Stimulated activated CD4-positive, alpha-beta T cell treated with anti-CD3 and anti-CD28 coated beads, Interleukin-15, amount 100 ng/mL, for 48 hours (primary cell): Measurements from ENCODE around the gene NAT10.
"Not testable (repeated sequence)": the region's sequence is repeated elsewhere in the genome, so short reads cannot be mapped to it uniquely, and the experiment has no call there.

Experiments used
- DNase-seq, 2 donors: peaks; one replicate each; pipeline ENCODE4 v3.0.0-alpha.2; 2020; ENCODE audit warnings: low read depth in 2 of 2

Gene NAT10

GRCh38 chr11:34167961-34168360 is 62.5 kb downstream of the NAT10 start:
- no peak for DNase-seq

GRCh38 chr11:34168642-34169420 is 63.4 kb downstream of the NAT10 start:
- no peak for DNase-seq

GRCh38 chr11:34169686-34170085 is 64.3 kb downstream of the NAT10 start:
- no peak for DNase-seq

DNA sequence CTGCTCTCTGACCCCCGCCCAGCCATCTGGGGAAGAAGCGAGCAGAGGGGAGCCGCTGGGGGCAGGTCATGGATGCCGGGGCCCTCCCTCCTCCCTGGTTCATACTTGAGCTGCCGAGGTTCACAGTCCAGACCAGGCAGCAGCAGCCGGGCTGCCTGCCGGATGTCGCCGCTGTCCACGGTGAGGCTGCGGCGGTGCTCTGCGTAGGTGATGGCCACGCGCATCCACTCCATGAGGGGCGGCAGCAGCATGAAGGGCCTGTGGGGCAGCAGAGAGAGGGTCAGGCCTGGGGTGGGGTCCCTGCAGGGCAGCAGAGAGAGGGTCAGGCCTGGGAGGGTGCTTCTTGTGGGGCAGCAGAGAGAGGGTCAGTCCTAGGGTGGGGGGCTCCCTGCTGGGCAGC is 67.6 kb downstream of the NAT10 start:
- no peak for DNase-seq

- peak; percentile 63 to 74 for DNase-seq
These were observed 69.1 kb downstream of the NAT10 start for GRCh38 chr11:34174412-34175041.

DNA sequence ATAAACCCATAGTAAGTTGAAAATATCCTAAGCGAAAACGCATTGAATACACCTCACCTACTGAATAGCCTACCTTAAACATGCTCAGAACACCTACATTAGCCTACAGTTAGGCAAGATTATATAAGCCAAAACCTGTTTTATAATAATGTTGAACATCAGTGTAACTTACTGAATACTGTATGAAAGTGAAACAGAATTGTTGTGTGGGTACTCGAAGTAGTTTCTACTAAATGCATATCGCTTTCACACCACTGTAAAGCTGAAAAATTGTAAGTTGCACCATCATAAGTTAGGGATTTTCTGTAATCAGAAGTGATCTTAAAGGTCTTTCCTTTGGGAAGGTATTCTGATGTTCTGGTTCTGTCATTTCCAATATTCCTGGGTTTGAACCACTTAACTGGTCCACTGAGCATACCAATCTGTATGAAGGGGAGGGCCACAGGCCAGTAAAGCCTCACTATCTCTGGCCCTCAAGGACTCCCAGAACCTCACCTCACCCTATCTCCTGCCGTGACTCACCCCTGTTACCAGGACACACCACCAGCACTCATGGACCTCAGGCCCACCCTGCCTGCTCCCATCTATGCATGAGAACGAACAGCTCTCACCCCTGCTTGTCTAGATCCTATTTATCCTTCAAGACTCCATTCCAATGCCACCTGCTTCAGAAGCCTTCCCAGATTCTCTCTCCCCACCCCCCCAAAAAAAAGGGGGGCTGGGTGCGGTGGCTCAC is 70.0 kb downstream of the NAT10 start:
- no peak for DNase-seq

DNA sequence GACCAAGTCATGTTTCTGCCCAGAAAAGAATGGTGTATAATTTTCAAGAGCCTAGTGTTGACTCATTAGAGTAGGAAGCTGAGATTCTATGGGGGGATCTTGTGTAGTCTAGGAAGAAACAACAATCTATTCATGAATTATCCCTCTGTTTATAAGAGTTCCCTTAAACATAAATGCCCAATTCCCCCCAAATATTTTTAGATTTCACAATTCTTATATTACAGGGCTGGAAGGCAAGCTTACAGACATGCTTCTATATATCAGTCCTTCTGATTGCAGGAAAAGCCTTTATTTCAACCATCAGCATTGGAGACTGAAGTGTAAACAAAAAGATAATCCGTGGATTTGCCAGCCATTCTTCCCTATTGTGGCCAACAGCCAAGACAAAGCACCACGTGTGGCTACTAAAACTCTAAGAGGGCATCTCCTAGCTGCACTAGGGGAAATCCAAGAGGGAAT is 71.4 kb downstream of the NAT10 start:
- no peak for DNase-seq

GRCh38 chr11:34178209-34178821 is 72.9 kb downstream of the NAT10 start:
- DNase-seq: no peak

DNA sequence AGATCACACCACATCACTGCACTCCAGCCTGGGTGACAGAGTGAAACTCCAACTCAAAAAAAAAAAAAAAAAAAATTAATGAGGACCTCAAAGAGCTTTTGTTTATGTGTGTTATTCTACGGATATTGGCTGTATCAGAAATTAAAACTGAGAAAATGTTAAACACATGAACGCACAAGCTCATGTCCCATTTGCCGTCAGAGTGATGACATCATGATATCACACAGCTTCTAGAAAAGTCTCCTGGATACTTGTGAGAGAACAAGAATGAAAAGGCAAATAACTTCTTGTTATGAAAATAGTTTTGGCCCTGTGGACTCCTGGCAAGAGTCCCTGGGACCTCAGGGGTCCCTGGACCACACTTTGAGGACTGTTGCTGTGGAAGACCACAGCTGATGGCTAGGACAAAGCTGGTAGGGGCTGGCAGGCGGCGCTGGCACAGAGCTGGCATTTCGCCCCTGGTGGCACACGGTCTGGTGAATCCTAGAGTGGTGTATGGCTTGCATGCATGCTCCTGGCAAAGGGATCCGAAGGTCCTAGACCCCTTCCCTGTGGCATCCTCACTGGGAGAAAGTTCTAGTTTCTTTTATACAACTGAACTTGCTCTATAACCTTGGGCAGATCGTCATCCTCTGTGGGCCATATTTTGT is 73.7 kb downstream of the NAT10 start:
- DNase-seq: no peak

- no peak for DNase-seq
These were observed 74.8 kb downstream of the NAT10 start for GRCh38 chr11:34180040-34180813.

- DNase-seq: not testable (repeated sequence)
These were observed 75.4 kb downstream of the NAT10 start for GRCh38 chr11:34180814-34181165.

GRCh38 chr11:34181251-34181650 is 75.8 kb downstream of the NAT10 start:
- no peak for DNase-seq

GRCh38 chr11:34181856-34182405 is 76.5 kb downstream of the NAT10 start:
- no peak for DNase-seq

DNA sequence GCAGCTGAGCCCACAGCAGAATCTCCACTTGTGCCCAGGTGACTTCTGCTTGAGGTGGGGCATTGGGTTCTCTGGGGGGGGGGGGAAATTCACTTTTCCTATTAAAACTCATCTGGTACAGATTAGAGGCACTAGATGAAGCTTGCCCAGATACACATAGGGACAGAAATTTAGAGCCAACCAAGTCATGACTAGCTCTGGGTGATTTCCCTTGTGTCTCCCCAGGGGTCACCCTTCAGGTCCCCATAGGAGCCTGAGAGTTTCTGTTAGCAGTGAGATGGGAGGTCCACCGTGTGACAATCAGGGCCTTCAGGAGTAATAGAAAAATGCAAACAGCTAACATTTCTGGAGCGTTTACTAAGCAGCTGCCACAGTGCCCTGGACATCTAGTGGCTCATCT is 77.0 kb downstream of the NAT10 start:
- DNase-seq: no peak

DNA sequence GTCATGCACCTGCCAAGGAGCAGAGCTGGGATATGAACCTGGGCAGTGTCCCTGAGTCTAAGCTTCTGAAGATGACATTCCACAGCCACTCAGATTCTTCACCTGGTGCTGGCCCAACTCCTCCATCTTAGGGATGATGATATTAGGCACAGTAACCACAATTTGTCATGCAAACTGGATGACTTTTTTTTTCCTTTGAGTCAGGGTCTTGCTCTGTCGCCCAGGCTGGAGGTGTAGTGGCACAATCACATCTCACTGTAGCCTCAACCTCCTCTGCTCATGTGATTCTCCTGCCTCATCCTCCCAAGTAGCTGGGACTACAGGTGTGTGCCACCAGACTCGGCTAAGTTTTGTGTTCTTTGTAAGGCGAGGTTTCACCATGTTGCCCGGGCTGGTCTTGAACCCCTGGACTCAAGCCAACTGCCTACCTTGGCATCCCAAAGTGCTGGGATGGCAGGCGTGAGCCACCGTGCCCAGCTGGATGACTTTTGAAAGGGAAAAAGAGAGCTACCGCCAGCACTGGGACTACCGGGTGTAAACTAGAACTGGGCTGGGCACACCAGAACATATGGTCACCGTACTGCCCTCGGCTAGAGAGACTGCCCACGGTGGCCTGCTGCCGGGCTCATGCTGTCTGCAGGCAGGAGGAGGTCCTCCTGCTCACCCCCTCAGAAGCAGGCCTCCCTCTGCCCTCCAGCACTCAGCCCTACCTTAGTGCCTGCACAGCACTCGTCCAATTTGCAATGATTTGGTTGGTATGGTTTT is 77.7 kb downstream of the NAT10 start:
- no peak for DNase-seq

- no peak for DNase-seq
These were observed 78.5 kb downstream of the NAT10 start for GRCh38 chr11:34183848-34184391.

DNA sequence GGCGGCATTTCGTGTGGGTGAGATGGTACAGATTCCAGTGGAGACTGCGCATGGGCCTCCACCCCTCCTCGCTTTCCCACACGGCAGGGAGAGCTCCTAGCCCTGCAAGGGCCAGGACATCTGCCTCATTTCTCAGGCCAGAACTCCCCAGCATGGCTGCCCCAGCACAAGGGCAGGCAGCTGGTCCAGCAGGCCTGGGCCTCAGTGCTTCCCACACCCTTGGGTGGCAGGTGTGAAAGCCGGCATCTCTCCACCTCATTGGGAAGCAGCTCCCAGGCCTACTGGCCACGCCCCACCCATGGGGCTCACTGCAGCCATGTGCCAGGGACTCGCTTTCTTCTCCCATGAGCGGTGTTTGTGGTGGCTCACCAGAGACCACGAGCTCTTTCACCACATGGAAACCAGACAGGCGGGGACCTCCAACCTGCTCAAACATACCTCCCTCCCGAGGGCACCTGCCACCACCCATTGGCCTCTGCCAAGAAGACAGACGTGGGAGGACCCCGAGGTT is 79.1 kb downstream of the NAT10 start:
- no peak for DNase-seq

- DNase-seq: no peak
These were observed 80.8 kb downstream of the NAT10 start for GRCh38 chr11:34185926-34186841.
